AG10803 (cell line): Measurements from ENCODE around the gene HUS1.
A peak's percentile ranks its signal among the peaks of the same experiment; 100 is the strongest.

Experiments used
- DNase-seq: peaks from one replicate; pipeline ENCODE4 v3.0.0; 2010; ENCODE audit warnings: low read depth
- H3K4me3 ChIP-seq: 2 replicates; pipeline ENCODE4 v1.5.1; 2011; ENCODE audit warnings: mild to moderate bottlenecking, low read length, control low read depth
- TF ChIP-seq, protein P1 (sequence below): conservative IDR thresholded peaks from 2 replicates; pipeline ENCODE4 v1.5.1; 2011; ENCODE audit warnings: mild to moderate bottlenecking, low read length, control low read depth, inconsistent platforms

HUS1 gene

GRCh38 chr7:47915616-47915976 is 63.8 kb downstream of the HUS1 start:
- no peak overlapping the region for H3K4me3 ChIP-seq
- TF ChIP-seq, protein P1, sequence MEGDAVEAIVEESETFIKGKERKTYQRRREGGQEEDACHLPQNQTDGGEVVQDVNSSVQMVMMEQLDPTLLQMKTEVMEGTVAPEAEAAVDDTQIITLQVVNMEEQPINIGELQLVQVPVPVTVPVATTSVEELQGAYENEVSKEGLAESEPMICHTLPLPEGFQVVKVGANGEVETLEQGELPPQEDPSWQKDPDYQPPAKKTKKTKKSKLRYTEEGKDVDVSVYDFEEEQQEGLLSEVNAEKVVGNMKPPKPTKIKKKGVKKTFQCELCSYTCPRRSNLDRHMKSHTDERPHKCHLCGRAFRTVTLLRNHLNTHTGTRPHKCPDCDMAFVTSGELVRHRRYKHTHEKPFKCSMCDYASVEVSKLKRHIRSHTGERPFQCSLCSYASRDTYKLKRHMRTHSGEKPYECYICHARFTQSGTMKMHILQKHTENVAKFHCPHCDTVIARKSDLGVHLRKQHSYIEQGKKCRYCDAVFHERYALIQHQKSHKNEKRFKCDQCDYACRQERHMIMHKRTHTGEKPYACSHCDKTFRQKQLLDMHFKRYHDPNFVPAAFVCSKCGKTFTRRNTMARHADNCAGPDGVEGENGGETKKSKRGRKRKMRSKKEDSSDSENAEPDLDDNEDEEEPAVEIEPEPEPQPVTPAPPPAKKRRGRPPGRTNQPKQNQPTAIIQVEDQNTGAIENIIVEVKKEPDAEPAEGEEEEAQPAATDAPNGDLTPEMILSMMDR, result no peak

DNA sequence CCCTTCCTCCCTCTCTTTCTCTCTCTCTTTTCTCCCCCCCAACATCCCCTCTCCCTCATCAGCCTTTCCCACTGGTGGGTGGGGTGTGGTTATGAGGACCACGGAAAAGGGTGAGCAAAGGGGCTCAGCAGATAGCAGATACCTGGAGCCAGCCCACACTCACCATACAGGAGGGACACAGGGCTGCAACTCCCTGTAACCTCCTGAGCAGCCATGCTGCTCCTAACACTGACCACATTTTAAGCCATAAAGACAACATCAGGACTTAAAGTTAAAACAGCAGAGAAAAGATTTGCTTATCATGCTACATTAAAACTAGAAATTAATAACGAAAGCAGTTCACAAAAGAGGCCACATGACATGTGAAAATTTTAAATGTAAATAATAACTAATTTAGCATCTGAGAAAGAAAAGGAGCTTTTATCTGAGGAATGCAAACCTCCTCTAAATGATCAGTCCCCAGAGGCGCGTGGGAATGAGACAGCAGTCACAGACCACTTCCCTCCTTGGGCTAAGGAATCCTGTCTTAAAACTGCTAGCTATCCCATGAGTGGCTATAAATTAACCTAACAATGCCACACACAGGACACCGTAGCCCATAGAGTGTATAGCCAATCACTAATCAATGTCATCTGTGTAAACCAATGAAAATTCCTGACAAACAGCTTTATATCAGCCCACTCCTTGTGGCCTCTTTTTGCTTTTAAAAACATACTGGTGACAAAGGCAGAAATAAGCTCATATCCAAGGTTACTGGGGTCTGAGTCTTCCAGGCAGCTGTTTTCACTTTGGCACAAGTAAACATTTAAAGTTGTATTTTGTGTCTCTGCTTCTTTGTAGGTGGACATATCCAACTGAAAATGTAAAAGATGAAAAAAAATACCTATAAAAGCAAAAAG is 64.4 kb downstream of the HUS1 start:
- TF ChIP-seq, protein P1, result no peak
- H3K4me3 ChIP-seq, result no peak overlapping the region
- DNase-seq, result peak; percentile 77

More at GRCh38 chr7:47915616-47915976, 63.8 kb downstream of the HUS1 start:
- DNase-seq, result no peak
